ENCODE data around the gene ANAPC7.
A peak's percentile ranks its signal among the peaks of the same experiment; 100 is the strongest.
"Not testable (repeated sequence)": the region's sequence is repeated elsewhere in the genome, so short reads cannot be mapped to it uniquely, and the experiment has no call there.

Gene ANAPC7

GRCh38 chr12:110382683-110383082 is 20.8 kb downstream of the ANAPC7 start:
- TF ChIP-seq, protein P1, sequence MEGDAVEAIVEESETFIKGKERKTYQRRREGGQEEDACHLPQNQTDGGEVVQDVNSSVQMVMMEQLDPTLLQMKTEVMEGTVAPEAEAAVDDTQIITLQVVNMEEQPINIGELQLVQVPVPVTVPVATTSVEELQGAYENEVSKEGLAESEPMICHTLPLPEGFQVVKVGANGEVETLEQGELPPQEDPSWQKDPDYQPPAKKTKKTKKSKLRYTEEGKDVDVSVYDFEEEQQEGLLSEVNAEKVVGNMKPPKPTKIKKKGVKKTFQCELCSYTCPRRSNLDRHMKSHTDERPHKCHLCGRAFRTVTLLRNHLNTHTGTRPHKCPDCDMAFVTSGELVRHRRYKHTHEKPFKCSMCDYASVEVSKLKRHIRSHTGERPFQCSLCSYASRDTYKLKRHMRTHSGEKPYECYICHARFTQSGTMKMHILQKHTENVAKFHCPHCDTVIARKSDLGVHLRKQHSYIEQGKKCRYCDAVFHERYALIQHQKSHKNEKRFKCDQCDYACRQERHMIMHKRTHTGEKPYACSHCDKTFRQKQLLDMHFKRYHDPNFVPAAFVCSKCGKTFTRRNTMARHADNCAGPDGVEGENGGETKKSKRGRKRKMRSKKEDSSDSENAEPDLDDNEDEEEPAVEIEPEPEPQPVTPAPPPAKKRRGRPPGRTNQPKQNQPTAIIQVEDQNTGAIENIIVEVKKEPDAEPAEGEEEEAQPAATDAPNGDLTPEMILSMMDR (IDR thresholded peaks at IDR 0.05; ENCODE audit: insufficient read depth, missing control alignments), result no peak
- FAIRE-seq (no peak), DNase-seq (ENCODE audit: insufficient read length, low spot score) (no peak)

DNA sequence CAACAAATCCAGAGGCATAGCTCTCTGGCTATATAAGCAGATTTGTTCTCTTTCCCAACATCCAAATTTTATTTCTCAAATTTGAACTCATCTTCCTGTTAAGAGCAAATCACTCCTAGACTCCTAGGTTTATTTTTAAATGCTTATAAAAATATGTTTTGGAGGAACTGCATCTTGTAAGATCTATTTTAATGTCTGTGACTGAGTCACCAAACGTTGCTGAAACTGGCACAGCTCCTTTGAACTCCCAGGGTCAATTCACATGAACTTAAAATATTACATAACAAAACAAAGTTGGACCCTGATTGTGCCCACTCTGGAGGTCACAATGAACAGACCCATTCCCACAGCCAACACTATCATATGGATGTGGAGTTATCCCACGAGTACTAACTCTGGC is 23.9 kb downstream of the ANAPC7 start:
- FAIRE-seq, result no peak
- no peak for DNase-seq (ENCODE audit: insufficient read length, low spot score)

DNA sequence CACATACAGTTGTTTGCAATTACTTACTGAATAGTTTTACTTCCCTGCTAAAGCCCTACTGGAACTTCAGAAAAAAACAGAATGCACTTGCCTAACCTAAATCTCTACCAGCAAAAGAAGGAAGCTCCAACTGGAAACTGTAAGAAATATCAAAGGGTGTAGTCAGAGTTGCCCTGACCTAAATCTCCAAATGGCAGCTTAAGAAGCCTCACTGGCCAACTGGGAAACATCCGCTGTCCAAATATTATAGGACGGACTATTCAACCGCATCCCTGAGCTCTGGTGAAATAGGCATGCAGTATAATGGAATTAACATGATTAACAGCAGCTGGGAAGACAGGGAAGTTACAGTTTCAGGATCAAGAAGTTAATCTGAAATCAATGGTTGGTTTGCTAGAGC is 24.3 kb downstream of the ANAPC7 start:
- DNase-seq (ENCODE audit: insufficient read length, low spot score) (peak; percentile 69), FAIRE-seq (peak; percentile 81)
- TF ChIP-seq, protein P1 (IDR thresholded peaks at IDR 0.05; ENCODE audit: insufficient read depth, missing control alignments), result no peak

More for the DNA sequence above, 23.9 kb downstream of the ANAPC7 start:
- TF ChIP-seq, protein P1 (IDR thresholded peaks at IDR 0.05; ENCODE audit: insufficient read depth, missing control alignments), result no peak

GRCh38 chr12:110378131-110378790 is 25.2 kb downstream of the ANAPC7 start:
- FAIRE-seq; DNase-seq (ENCODE audit: insufficient read length, low spot score): not testable (repeated sequence)

- TF ChIP-seq, protein P1 (IDR thresholded peaks at IDR 0.05; ENCODE audit: insufficient read depth, missing control alignments), result no peak
- FAIRE-seq (no peak), DNase-seq (ENCODE audit: insufficient read length, low spot score) (no peak)
Measured at GRCh38 chr12:110373962-110374611, 29.4 kb downstream of the ANAPC7 start.

- DNase-seq (ENCODE audit: insufficient read length, low spot score) (peak; percentile 18), FAIRE-seq (no peak)
- TF ChIP-seq, protein P1 (IDR thresholded peaks at IDR 0.05; ENCODE audit: insufficient read depth, missing control alignments), result no peak
Measured at GRCh38 chr12:110373425-110373824, 30.1 kb downstream of the ANAPC7 start.

GRCh38 chr12:110373025-110373424 is 30.5 kb downstream of the ANAPC7 start:
- DNase-seq (ENCODE audit: insufficient read length, low spot score), result no peak
- no peak for FAIRE-seq
- TF ChIP-seq, protein P1 (IDR thresholded peaks at IDR 0.05; ENCODE audit: insufficient read depth, missing control alignments), result no peak

All from D721Med (cell line).